Measurements from ENCODE around the gene FLNC.

The FLNC gene

DNA sequence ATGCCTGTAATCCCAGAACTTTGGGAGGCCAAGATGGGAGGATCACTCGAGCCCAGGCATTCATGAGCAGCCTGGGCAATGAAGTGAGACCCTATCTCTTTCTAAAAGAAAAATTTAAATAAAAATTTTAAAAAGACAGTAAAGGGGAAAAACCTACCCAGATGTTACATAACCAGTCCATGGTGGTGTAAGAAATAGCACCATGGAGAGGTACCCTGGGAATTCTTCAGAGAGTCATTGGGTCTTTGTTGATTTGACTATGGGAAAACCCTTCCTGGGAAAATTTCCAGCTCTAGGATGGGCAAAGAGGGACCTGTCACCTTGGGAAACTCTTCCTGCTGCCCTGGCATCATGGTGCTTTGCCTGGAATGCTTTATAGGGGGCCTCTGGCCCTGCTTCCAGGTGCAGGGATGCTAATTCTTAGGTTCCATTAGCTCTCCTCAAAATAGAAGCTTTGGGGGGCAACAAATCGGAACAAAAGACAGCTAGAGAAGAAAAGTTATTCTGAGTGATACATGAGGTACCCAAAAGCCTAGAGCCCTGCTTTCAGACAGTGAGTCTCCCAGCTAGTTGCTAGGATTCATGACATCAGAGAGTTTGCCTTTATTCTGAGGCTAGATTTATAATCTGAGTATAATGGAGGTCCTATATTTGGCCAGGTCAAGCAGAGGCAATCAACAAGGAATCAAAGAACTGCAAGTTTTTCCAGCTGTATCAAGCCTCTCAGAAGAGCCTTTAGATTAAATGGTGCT lies 28.4 kb upstream of the FLNC start:
- FAIRE-seq (no peak), DNase-seq (ENCODE audit: insufficient read length, low spot score) (no peak)
- TF ChIP-seq, protein P1, sequence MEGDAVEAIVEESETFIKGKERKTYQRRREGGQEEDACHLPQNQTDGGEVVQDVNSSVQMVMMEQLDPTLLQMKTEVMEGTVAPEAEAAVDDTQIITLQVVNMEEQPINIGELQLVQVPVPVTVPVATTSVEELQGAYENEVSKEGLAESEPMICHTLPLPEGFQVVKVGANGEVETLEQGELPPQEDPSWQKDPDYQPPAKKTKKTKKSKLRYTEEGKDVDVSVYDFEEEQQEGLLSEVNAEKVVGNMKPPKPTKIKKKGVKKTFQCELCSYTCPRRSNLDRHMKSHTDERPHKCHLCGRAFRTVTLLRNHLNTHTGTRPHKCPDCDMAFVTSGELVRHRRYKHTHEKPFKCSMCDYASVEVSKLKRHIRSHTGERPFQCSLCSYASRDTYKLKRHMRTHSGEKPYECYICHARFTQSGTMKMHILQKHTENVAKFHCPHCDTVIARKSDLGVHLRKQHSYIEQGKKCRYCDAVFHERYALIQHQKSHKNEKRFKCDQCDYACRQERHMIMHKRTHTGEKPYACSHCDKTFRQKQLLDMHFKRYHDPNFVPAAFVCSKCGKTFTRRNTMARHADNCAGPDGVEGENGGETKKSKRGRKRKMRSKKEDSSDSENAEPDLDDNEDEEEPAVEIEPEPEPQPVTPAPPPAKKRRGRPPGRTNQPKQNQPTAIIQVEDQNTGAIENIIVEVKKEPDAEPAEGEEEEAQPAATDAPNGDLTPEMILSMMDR (IDR thresholded peaks at IDR 0.05; ENCODE audit: insufficient read depth, missing control alignments): no peak

DNA sequence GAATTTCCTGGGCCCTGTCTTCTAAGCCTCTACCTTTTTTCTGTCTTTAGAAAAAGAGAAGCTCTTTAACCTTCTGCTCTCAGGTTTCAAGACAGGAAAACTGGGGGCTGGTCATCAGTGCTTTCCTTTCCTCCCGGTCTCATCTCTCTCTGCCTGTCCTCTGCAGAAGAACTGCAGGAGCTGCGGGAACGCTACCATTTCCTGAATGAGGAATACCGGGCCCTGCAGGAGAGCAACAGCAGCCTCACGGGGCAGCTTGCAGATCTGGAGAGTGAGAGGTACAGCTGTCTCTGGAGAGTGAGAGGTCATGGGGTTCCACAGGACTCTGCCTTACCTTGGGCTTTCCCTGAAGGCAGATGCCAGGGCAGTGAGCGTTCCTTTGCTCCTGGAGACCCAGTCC lies 25.7 kb upstream of the FLNC start:
- FAIRE-seq: no peak
- DNase-seq (ENCODE audit: insufficient read length, low spot score): no peak
- TF ChIP-seq, protein P1 (IDR thresholded peaks at IDR 0.05; ENCODE audit: insufficient read depth, missing control alignments): no peak

DNA sequence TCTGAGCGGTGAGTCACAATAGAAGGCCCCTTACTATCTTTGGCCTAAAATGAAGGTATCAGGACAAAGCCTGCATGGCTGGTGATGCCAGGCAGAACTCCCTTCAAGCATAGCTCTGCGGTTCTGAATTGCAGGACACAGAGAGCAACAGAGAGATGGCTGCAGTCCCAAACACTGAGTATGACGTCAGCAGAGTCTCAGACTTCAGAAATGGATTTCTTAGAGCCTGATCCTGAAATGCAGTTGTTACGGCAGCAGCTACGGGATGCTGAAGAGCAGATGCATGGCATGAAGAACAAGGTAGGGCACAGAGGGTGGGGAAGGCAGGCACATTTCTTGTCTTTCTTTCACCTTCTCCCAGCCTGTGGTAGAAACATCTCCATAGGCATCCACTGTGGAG lies 25.0 kb upstream of the FLNC start:
- DNase-seq (ENCODE audit: insufficient read length, low spot score) (no peak), FAIRE-seq (no peak)
- TF ChIP-seq, protein P1 (IDR thresholded peaks at IDR 0.05; ENCODE audit: insufficient read depth, missing control alignments): no peak

DNA sequence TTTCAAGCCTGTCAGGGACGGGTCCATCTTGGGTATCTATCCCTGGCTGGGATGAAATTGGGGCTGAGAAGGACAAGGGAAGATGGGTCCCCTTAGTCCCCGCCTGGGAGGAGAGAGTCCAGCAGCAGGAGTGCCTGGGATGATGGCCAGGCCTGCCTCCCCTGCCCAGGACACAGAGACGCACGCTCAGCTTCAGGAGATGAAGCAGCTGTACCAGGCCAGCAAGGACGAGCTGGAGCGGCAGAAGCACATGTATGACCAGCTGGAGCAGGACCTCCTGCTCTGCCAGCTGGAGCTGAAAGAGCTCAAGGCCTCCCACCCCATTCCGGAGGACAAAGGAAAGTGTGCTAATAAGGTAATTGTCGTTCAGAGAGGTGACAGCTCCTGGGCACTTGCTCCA lies 23.0 kb upstream of the FLNC start:
- FAIRE-seq (no peak), DNase-seq (ENCODE audit: insufficient read length, low spot score) (no peak)
- TF ChIP-seq, protein P1 (IDR thresholded peaks at IDR 0.05; ENCODE audit: insufficient read depth, missing control alignments): no peak

DNA sequence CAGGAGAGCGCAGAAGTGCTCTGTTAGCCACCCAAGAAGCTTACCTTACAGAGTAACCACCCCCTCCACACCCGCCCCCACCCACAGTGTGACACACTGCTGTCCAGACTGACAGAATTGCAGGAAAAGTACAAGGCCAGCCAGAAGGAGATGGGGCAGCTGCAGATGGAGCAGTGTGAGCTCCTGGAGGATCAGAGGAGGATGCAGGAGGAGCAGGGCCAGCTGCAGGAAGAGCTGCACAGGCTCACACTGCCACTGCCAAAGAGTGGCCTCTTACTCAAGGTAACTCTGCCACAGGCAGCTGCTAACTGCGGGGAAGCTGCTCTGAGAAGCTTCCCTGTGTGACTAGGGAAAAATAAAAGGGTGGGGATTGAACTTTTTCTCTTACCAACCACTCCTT lies 20.8 kb upstream of the FLNC start:
- TF ChIP-seq, protein P1 (IDR thresholded peaks at IDR 0.05; ENCODE audit: insufficient read depth, missing control alignments): no peak
- FAIRE-seq (no peak), DNase-seq (ENCODE audit: insufficient read length, low spot score) (no peak)

DNA sequence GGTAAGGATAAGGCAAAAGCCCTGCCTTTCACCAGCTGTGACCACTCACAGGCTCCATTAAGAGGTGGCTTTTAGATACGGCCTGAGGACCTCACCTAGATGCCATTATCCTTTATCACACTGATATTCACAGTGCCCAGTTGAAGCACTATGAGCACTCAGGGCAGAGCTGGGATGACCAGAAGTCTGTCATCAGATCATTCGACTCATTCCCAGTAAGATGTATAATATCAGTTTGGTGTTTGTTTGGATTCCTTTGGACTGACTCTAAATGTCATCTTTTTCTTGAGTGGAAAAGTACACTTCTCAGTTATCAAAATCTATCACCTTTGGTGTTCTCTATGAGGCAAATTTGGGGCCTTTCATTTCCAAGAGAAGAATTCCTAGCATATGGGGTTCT lies 19.7 kb upstream of the FLNC start:
- DNase-seq (ENCODE audit: insufficient read length, low spot score) (no peak), FAIRE-seq (no peak)
- TF ChIP-seq, protein P1 (IDR thresholded peaks at IDR 0.05; ENCODE audit: insufficient read depth, missing control alignments): no peak

DNA sequence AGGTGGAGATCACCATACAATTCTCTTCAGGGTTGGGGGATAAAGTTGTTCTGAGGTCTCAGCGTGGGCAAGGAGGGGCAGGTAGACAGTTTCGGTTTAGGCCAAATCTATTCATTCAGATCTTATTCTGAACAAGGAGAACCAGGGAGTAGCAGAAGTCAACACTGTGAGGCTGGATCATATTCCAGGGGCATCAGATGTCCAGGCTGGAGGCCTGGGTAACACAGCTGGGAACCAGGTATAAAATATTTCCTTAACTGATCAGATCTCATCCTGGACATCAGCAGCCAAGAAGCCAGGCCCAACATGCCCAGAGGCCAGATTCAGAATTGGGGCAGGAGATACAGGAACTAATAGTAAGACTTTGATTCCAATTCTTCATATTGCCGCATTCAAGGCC lies 19.2 kb upstream of the FLNC start:
- DNase-seq (ENCODE audit: insufficient read length, low spot score): no peak
- TF ChIP-seq, protein P1 (IDR thresholded peaks at IDR 0.05; ENCODE audit: insufficient read depth, missing control alignments): no peak
- no peak for FAIRE-seq

Data from D721Med (cell line).